Ectodermal cell (in vitro differentiated cells): ENCODE results near the gene WDR27.
A peak's percentile ranks its signal among the peaks of the same experiment; 100 is the strongest.

ENCODE experiments used
- H3K27ac ChIP-seq: 2 replicates; pipeline ENCODE4 v1.7.0; 2013; ENCODE audit warnings: mild to moderate bottlenecking, low read depth, low read length; ENCODE audit not compliant: insufficient read depth, poor library complexity, severe bottlenecking
- H3K27me3 ChIP-seq: 2 replicates; pipeline ENCODE4 v1.7.0; 2013; ENCODE audit warnings: mild to moderate bottlenecking, low read length; ENCODE audit not compliant: insufficient read depth, control insufficient read depth, poor library complexity, severe bottlenecking
- H3K36me3 ChIP-seq: one replicate; pipeline ENCODE4 v1.7.0; 2013; ENCODE audit warnings: low read length; ENCODE audit not compliant: control insufficient read depth, insufficient read depth
- H3K4me1 ChIP-seq: one replicate; pipeline ENCODE4 v1.7.0; 2013; ENCODE audit warnings: low read length; ENCODE audit not compliant: control insufficient read depth, insufficient read depth
- H3K4me3 ChIP-seq: 2 replicates; pipeline ENCODE4 v1.7.0; 2013; ENCODE audit warnings: low read depth, low read length, control low read depth; ENCODE audit not compliant: insufficient read depth
- H3K9me3 ChIP-seq: 2 replicates; pipeline ENCODE4 v1.7.0; 2013; ENCODE audit warnings: mild to moderate bottlenecking, low read length, moderate library complexity; ENCODE audit not compliant: control insufficient read depth
- WGBS, 2 experiments: methylation state at CpG; one replicate each; pipeline ENCODE4 v1.1.7; 2013; ENCODE audit warnings: missing lambda C conversion rate in 2 of 2; 5-methylcytosine and 5-hydroxymethylcytosine counted together

Gene WDR27

GRCh38 chr6:169429001-169429400 is 272.8 kb downstream of the WDR27 start:
- Histone ChIP-seq H3K27me3 (no peaks in the 10 kb centered on the region), H3K36me3 (peaks cover 9% of the 10 kb centered on the region), H3K4me1 (peaks cover 21% of the 10 kb centered on the region), H3K4me3 (no peak overlapping the region), H3K9me3 (peaks cover 10% of the 10 kb centered on the region), H3K27ac (no peak overlapping the region)
- WGBS, 2 experiments, result 89 to 93% methylated on average over 11 of the region's 11 CpGs

DNA sequence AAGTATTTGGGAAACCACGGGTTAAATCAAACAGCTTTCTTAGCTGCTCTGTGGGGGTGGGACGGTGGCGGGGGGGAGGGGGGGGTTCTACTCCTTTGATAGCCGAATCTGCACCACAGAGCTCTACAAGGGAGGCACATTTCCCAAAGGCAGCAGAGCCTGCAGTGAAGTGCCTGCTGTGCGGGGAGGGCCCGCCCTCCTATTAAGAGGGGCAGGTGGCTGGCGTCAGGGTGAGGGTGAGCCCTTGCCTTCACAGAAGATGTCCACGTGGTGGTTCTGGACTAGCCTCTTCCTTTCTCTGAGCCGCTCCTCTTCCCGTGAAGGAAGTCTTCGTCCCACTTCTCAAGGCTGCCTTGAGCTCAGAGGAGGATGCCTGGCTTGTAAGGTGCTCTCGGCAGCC is 273.3 kb downstream of the WDR27 start:
- Histone ChIP-seq H3K4me3 (no peak overlapping the region), H3K9me3 (peaks cover 10% of the 10 kb centered on the region), H3K27ac (peak overlapping the region; percentile 88), H3K36me3 (peaks cover 9% of the 10 kb centered on the region), H3K4me1 (peaks cover 21% of the 10 kb centered on the region), H3K27me3 (no peaks in the 10 kb centered on the region)
- WGBS, 2 experiments, result 11 to 14% methylated on average over 12 of the region's 12 CpGs

GRCh38 chr6:169427856-169428255 is 274.0 kb downstream of the WDR27 start:
- Histone ChIP-seq H3K4me3 (no peak overlapping the region), H3K27me3 (no peaks in the 10 kb centered on the region), H3K9me3 (peaks cover 10% of the 10 kb centered on the region), H3K36me3 (peaks cover 9% of the 10 kb centered on the region), H3K27ac (peak overlapping the region; percentile 88), H3K4me1 (peaks cover 21% of the 10 kb centered on the region)
- 1 to 4% methylated on average over 11 of the region's 11 CpGs for WGBS, 2 experiments

- Histone ChIP-seq H3K4me1 (peaks cover 21% of the 10 kb centered on the region), H3K27me3 (no peaks in the 10 kb centered on the region), H3K36me3 (peaks cover 9% of the 10 kb centered on the region), H3K27ac (no peak overlapping the region), H3K4me3 (no peak overlapping the region), H3K9me3 (peaks cover 10% of the 10 kb centered on the region)
- 72 to 81% methylated on average over 9 to 10 of the region's 10 CpGs for WGBS, 2 experiments
These were observed 275.2 kb downstream of the WDR27 start for GRCh38 chr6:169426611-169427010.

GRCh38 chr6:169425628-169426370 is 276.0 kb downstream of the WDR27 start:
- no peak overlapping the region for H3K4me3 ChIP-seq

GRCh38 chr6:169424821-169425240 is 277.0 kb downstream of the WDR27 start:
- peaks cover 21% of the 10 kb centered on the region for H3K4me1 ChIP-seq
- peaks cover 2% of the 10 kb centered on the region for H3K9me3 ChIP-seq
- H3K4me3 ChIP-seq, result no peak overlapping the region
- no peak overlapping the region for H3K27ac ChIP-seq
- 96% methylated on average over 24 of the region's 24 CpGs for WGBS, 2 experiments
- peaks cover 2% of the 10 kb centered on the region for H3K36me3 ChIP-seq
- H3K27me3 ChIP-seq, result no peaks in the 10 kb centered on the region

More at GRCh38 chr6:169425628-169426370, 276.0 kb downstream of the WDR27 start:
- Histone ChIP-seq H3K36me3 (peaks cover 9% of the 10 kb centered on the region), H3K4me1 (peaks cover 21% of the 10 kb centered on the region), H3K27me3 (no peaks in the 10 kb centered on the region), H3K27ac (no peak overlapping the region), H3K9me3 (peaks cover 5% of the 10 kb centered on the region)
- WGBS, 2 experiments, result 93 to 95% methylated on average over 31 of the region's 31 CpGs

DNA sequence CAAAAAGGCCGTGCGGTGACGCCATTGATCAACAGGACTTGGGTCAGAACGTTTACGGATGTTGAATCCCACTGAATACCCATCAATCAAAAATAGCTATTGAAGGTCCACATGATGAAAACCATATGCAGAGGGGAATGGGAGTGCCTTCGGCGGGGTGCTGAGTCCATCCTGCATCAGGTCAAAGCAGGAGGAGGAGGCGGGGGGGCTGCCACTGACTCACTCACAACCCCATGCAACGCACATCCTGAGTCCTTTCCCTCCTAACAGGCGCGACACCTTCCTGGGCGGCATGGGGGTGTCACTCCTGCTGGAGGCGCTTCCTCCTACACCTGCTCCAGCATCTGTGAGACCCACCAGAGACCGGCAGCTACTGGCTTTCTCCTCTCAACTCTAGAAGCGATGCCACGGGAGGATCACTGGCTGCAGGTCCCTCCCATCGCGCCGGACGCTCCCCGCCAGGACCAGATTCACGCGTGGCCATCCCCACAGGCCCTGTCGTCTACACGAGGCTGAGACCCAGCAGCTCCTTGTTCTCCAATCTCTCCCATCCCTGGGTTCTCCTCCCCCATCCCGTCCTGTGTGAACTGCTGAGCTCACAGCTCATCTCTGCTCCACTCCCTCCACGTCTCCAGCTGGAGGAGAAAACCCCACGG is 277.6 kb downstream of the WDR27 start:
- H3K4me3 ChIP-seq, result no peak overlapping the region
- H3K4me1 ChIP-seq, result peaks cover 21% of the 10 kb centered on the region
- no peaks in the 10 kb centered on the region for H3K36me3 ChIP-seq
- H3K9me3 ChIP-seq, result no peaks in the 10 kb centered on the region
- 92 to 93% methylated on average over 28 of the region's 28 CpGs for WGBS, 2 experiments
- no peaks in the 10 kb centered on the region for H3K27me3 ChIP-seq
- no peak overlapping the region for H3K27ac ChIP-seq

DNA sequence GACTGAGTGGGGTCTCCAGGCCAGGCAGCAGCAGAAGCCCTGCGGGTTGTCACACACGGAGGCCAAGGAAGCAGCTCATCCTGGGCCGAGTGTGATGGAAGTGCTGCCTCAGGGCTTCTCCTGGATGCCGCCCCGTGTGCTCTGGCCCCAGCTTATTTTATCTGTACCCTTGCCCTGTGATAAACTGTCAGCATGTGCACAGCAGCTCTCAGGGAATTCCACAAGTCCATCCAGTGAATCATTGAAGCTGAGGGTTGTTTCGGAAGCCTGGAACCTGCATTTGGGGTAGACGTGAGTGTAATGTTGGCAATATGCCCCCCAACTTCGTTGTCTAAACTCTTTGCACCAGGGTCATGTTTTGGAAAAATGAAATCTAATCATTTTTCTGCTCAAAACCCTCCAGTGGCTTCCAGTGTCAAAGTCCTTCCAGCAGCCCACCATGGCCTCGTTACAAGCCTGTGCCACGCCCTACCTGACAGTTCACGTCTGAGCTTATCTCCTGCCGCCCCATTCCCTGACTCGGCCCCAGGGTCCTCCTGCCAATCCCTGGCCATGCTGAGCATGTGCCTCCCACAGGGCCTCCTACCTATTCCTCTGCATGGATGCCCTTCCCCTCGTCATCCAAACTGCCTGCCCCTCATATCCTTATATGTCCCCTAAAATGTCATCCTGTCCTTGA is 280.1 kb downstream of the WDR27 start:
- no peaks in the 10 kb centered on the region for H3K36me3 ChIP-seq
- peaks cover 4% of the 10 kb centered on the region for H3K9me3 ChIP-seq
- H3K4me3 ChIP-seq, result no peak overlapping the region
- H3K27ac ChIP-seq, result no peak overlapping the region
- no peaks in the 10 kb centered on the region for H3K27me3 ChIP-seq
- H3K4me1 ChIP-seq, result peaks cover 5% of the 10 kb centered on the region
- 92 to 95% methylated on average over 14 of the region's 14 CpGs for WGBS, 2 experiments

DNA sequence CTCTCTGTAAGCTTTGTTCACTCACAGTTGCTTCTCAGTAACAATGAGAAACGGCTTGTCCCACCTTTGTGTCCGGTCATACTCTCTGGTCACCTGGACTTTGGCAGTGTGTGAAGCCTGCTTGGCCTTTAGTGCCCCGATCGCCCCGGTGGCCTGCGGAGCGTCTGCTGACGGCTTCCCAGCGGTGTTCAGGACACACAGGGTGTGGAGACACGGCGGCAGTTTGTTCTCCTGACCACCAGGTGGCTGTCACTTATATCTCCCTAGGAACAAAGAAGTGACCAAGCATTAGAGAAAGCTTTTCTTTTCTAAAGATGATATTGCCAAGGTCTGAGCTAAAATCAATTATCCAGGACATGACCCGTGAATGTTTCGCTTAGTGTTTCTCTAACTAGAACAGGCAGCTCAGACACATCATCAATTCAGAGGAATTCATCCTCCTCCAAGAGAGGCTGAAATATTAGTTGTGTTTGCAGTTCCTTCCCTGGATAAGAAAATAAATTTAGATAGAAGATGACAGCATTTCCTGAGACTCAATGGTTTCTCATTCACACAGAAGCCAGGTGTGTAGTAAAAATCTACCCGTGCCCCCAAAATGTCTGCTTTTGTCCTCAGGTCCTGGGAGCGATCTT is 280.8 kb downstream of the WDR27 start:
- WGBS, 2 experiments, result 79% methylated on average over 15 of the region's 15 CpGs
- Histone ChIP-seq H3K9me3 (peaks cover 4% of the 10 kb centered on the region), H3K4me1 (no peaks in the 10 kb centered on the region), H3K27me3 (no peaks in the 10 kb centered on the region), H3K36me3 (no peaks in the 10 kb centered on the region), H3K27ac (no peak overlapping the region), H3K4me3 (no peak overlapping the region)

DNA sequence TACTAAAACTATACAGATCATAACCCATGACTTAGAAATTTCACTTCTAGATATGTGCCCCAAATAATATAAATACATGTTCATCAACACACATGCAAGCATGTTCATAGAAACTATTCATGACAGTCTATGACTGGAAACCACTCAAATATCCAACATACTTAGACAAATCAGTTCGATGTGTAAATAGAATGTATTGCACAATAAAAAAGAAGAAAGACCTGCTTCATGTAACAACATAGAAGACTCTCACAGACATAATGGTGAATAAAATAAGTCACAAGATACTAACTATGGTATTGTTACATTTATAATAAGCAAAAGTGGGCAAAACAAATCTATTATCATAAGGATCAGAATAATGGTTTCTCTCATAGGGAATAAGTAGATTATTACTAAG is 284.7 kb downstream of the WDR27 start:
- H3K27ac ChIP-seq, result no peak overlapping the region
- 100% methylated on average over 1 of the region's 1 CpG; no CpG with 5 or more reads in 1 of the 2 experiments for WGBS, 2 experiments
- peaks cover 4% of the 10 kb centered on the region for H3K9me3 ChIP-seq
- H3K4me1 ChIP-seq, result no peaks in the 10 kb centered on the region
- no peak overlapping the region for H3K4me3 ChIP-seq
- no peaks in the 10 kb centered on the region for H3K27me3 ChIP-seq
- H3K36me3 ChIP-seq, result no peaks in the 10 kb centered on the region
